ENCODE measurements around the gene ENDOV.
"Not testable (repeated sequence)": the region's sequence is repeated elsewhere in the genome, so short reads cannot be mapped to it uniquely, and the experiment has no call there.

Gene ENDOV

GRCh38 chr17:80389011-80389995 is 25.7 kb upstream of the ENDOV start:
- no peak for DNase-seq

DNA sequence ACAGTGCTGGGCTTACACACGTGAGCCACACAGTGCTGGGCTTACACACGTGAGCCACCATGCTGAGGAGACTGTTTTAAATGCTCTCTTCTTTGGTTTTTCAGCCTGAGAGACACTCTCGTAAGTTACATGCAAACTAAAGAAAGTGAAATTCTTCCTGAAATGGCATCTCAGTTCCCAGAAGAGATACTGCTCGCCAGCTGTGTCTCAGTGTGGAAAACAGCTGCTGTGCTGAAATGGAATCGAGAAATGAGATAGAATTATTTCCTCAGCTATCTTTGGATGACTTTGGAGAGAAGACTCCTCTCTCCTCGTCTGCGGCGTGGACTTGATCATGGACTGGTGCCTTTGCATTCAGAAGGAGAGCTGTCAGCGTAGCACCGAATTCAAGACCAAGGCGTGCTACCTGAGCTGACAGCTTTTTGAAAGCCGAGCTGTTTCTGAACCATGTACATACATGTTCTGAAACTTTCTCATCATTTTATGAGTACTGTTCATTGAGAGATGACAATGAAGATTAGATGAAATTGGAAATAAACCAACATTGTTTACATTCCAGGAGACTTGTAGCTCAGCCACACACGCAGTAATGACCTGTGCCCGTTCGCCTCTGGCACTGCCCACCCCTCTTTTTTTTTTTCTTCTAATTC is 21.6 kb upstream of the ENDOV start:
- DNase-seq = no peak

- no peak for DNase-seq
Observed at GRCh38 chr17:80393961-80394360, 21.0 kb upstream of the ENDOV start.

DNA sequence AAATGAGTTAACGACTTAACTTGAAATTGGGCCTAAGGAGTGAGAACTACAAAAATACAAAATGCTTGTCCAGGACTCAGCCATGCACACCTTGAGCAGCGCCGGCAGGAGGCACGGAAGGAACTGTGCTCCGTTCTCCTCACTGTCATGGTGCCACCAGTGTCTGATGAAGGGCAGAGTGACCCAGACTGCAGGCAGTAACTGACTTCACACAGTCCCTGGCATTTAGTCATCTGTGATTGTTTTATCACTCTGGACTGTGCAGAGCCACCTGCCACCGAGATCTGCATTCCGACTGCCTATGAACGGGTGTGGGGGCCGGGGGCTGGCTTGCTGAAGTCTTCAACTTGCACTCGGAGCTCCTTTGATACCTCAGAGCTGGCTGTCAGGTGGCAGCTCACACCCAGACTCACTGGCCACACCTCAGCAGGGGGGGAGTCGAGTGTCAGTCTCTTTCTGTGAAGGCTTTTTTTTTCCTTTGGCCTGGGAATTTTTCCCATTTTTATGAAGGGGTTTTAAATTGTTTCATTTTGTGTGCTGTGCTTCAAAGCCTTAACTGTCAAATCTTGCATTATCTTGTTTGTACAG is 20.2 kb upstream of the ENDOV start:
- DNase-seq = no peak

- no peak for DNase-seq
Observed at GRCh38 chr17:80395402-80396151, 19.4 kb upstream of the ENDOV start.

GRCh38 chr17:80396157-80397033 is 18.6 kb upstream of the ENDOV start:
- no peak for DNase-seq

DNA sequence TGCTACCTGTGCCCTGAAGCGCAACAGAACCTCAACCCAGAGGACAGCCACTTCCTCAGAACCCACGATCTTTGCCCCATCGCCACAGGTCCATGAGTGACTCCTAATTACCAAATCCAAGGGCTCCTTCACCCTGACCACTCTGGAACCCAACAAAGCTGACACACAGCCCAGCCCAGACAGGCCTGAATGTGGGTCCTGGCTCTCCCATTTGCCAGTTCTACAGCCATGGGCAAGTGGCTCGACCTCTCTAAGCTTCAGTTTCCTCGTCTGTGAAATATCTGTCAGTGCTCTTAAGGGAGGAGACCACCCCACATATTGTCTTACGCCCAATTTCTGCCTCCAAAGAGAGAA is 18.0 kb upstream of the ENDOV start:
- DNase-seq = no peak

GRCh38 chr17:80397686-80398085 is 17.3 kb upstream of the ENDOV start:
- DNase-seq = no peak

DNA sequence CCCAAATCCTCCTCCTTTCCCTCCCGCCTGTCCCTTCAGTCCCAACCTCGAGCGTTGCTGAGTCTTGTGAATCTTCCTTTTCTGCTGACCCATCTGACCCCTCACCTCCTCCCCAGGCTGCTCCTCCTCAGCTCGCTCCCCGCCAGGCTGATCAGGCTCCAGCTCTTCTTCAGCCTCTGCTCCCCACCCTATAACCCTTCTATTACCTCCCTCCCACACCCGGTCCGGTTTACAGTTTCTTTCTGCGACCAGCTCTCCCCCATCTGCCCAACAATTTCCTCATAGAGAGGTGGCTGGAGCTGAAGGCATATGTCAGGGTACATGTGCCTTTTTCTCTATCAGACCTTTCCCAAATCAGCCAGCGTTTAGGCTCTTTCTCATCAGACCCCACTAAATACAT is 13.9 kb upstream of the ENDOV start:
- DNase-seq = not testable (repeated sequence)

DNA sequence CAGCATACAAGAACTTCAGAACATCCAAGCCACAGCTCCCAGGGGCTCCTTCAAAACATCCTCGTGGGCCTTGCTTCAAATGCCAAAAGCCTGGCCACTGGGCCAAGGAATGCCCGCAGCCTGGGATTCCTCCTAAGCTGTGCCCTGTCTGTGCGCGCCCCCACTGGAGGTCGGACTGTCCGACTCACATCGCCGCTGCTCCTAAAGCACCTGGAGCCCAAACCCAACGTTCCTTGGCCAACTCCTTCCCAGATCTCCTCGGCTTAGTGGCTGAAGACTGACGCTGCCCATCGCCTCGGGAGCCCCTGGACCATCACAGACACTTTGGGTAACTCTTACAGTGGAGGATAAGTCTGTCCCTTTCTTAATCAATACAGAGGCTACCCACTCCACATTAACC is 12.9 kb upstream of the ENDOV start:
- not testable (repeated sequence) for DNase-seq

GRCh38 chr17:80402959-80403358 is 12.0 kb upstream of the ENDOV start:
- DNase-seq = no peak

GRCh38 chr17:80406146-80406545 is 8.8 kb upstream of the ENDOV start:
- DNase-seq = no peak

DNA sequence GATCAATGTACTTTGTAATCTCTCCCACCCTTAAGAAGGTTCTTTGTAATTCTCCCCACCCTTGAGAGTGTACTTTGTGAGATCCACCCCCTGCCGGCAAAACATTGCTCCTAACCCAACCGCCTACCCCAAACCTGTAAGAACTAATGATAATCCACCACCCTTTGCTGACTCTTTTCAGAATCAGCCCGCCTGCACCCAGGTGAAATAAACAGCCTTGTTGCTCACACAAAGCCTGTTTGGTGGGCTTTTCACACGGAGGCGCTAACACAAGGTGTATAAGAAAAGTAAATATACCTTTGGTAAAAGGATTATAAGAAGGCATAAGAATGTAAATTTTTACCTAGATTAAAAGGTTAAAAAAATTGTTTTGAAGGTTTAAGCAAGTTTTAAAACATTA is 7.0 kb upstream of the ENDOV start:
- not testable (repeated sequence) for DNase-seq

DNA sequence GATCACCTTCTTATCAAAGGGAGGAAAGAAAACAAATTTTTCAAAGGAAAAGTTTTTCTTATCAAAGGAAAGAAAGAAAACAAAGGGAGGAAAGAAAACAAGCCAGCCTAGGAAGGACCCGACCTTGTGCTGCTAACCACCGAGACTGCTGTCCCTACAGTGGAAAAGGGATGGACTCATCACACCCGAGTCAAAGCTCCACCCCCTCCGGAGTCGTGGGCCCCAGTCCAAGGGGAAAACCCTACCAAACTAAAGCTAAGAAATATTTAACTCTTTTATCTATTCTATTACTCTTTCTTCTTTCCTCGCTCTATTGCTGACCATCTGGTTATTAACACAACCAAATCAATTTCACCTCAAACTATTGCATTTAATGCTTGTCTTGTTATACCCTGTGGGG is 6.1 kb upstream of the ENDOV start:
- DNase-seq = no peak

GRCh38 chr17:80409626-80410025 is 5.3 kb upstream of the ENDOV start:
- DNase-seq = no peak

DNA sequence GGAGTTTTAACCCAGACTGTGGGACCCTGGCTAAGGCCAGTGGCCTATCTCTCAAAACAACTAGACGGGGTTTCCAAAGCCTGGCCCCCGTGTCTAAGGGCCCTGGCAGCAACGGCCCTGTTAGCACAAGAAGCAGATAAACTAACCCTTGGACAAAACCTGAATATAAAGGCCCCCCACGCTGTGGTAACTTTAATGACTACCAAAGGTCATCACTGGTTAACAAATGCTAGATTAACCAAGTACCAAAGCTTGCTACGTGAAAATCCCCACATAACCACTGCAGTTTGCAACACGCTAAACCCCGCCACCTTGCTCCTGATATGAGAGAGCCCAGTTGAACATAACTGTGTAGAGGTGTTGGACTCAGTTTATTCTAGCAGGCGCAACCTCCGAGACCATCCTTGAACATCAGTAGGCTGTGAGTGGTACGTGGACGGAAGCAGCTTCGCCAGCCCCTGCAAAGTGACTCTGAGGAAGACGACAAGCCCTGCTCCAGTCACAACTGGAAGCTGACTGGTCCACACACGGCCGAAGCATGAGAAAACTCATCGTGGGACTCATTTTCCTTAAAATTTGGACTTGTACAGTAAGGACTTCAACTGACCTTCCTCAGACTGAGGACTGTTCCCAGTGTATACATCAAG is 4.4 kb upstream of the ENDOV start:
- DNase-seq = not testable (repeated sequence)

- DNase-seq = no peak
Observed at GRCh38 chr17:80413771-80414507, 1.0 kb upstream of the ENDOV start.

DNA sequence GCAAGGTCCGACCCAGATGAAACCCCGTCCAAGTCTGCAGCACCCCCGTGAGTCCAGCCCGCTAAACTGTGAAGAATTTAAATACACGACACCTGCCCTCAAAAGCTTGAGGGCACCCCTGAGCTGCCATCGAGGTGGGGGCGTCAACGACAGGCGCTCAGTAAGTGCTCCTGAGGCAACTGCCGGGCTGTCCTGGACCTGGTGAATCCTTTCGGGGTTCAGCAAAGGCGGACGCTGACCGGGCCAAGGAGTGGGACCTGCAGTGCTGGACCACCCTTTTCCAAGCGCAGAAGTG is 512 bp upstream of the ENDOV start:
- DNase-seq = no peak

DNA sequence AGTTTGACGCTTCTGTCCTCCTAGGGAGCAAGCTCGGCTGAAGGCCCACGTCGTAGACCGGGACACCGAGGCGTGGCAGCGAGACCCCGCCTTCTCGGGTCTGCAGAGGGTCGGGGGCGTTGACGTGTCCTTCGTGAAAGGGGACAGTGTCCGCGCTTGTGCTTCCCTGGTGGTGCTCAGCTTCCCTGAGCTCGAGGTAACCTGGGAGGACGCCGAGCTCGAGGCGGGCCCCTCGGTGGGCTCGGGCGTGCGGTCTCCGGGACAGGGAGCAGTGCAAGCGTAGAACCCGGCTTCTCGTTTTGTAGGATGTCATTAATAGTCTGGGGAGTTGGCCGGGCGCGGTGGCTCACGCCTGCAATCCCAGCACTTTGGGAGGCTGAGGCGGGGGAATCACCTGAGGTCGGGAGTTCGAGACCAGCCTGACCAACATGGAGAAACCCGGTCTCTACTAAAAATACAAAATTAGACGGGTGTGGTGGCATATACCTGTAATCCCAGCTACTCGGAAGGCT is 715 bp downstream of the ENDOV start:
- no peak for DNase-seq

DNA sequence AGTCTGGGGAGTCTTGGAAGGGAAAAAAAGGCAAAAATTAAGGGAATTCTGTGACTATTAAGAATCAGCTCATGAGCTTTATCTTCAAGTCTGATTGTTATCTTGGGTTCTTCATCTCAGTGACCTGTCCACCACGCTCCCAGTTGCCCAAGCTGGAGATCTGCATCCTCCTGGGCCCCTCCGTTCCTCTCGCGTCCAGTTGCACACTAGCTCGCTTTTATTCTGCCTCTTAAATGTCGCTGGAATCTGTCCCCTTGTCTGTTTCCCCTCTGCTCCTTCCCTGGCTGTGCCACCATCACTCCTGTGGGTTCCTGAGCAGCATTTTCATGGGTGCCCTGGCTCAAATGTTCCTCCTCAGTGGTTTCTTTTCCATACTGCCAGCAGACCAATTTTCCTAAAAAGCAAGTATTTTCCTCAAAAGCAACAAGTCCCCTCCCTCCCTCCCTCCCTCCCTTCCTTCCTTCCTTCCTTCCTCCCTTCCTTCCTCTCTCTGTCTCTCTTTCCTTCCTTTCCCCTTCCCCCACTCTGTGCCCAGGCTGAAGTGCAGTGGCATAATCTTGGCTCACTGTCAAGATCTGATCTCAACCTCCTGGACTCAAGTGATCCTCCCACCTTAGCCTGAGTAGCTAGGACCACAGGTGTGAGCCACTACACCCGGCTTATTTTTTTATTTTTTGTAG is 1.4 kb downstream of the ENDOV start:
- no peak for DNase-seq

Data from activated CD4-positive, alpha-beta T cell treated with anti-CD3 and anti-CD28 coated beads for 1 hour (primary cell).